KOPT-K1 (cell line): ENCODE measurements around the gene ARMC9.

ENCODE experiments used
- H3K27ac ChIP-seq: fragments of 200-600 bp; sonication (generic); 2 replicates; pipeline ENCODE4 v1.5.1; 2016; ENCODE audit warnings: antibody characterized with exemption, mild to moderate bottlenecking, low read depth, low read length; ENCODE audit not compliant: poor library complexity, severe bottlenecking
- H3K36me3 ChIP-seq: fragments of 200-600 bp; sonication (generic); 2 replicates; pipeline ENCODE4 v1.5.1; 2017; ENCODE audit warnings: antibody characterized with exemption, mild to moderate bottlenecking, low read length, moderate library complexity; ENCODE audit not compliant: insufficient read depth
- H3K9me3 ChIP-seq: fragments of 200-600 bp; sonication (generic); 2 replicates; pipeline ENCODE4 v1.5.1; 2017; ENCODE audit warnings: antibody characterized with exemption, low read length, mild to moderate bottlenecking; ENCODE audit not compliant: insufficient read depth, poor library complexity, severe bottlenecking

ARMC9 gene

GRCh38 chr2:231210782-231211181 lies 12.4 kb downstream of the ARMC9 start:
- no peaks in the 10 kb centered on the region for H3K36me3 ChIP-seq
- no peak overlapping the region for H3K27ac ChIP-seq
- H3K9me3 ChIP-seq = no peaks in the 10 kb centered on the region

- Histone ChIP-seq H3K27ac (no peak overlapping the region), H3K9me3 (no peaks in the 10 kb centered on the region), H3K36me3 (no peaks in the 10 kb centered on the region)
Observed at GRCh38 chr2:231211486-231211885, 13.1 kb downstream of the ARMC9 start.

DNA sequence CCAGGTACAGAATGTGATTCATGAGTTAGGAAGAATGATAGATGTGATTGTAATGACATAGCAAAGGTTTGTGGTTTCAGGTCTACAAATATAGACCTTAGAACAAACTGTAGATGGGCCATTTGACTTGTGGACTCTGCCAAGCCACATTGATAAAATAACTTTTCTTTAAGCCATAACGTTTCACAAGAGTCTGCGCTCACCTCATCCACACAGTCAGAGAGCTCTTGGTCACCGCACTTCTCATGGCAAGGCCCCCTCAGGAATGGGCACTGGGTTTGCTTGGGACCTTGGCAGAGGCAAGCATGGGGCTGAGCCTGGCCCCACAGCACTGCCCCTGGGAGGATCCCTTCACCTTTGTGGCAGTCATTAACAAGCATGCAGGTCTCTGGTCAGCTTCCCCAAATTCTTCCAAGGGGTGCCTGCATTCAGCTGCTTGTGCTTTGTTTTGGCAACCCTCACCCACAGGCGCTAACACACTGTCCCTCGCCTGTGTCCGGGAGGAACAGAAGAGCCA lies 14.0 kb downstream of the ARMC9 start:
- Histone ChIP-seq H3K27ac (no peak overlapping the region), H3K36me3 (no peaks in the 10 kb centered on the region), H3K9me3 (no peaks in the 10 kb centered on the region)

GRCh38 chr2:231213931-231214642 lies 15.7 kb downstream of the ARMC9 start:
- H3K27ac ChIP-seq = no peak overlapping the region
- H3K36me3 ChIP-seq = no peaks in the 10 kb centered on the region
- no peaks in the 10 kb centered on the region for H3K9me3 ChIP-seq

GRCh38 chr2:231218366-231218765 lies 19.9 kb downstream of the ARMC9 start:
- Histone ChIP-seq H3K27ac (no peak overlapping the region), H3K36me3 (no peaks in the 10 kb centered on the region), H3K9me3 (no peaks in the 10 kb centered on the region)

GRCh38 chr2:231219289-231219688 lies 20.9 kb downstream of the ARMC9 start:
- Histone ChIP-seq H3K27ac (no peak overlapping the region), H3K9me3 (no peaks in the 10 kb centered on the region), H3K36me3 (no peaks in the 10 kb centered on the region)

DNA sequence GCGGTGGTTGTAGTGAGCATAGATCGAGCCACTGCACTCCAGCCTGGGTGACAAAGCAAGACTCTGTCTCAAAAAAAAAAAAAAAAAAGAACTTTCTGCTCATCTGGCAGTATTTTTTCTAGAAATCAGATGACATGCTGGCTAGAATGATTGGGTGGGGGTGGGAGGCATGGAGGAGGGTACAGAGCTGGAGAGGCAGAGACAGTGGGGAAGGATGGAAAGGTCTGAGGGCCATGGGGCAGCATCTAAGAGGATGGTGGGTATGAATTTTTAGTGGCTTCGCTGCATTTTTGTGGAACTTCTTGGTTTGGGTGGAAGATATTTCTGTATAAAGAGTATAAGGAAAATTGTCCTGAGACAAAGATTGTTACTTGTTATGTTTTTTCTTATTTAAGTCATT lies 23.3 kb downstream of the ARMC9 start:
- H3K36me3 ChIP-seq = no peaks in the 10 kb centered on the region
- H3K9me3 ChIP-seq = no peaks in the 10 kb centered on the region
- H3K27ac ChIP-seq = no peak overlapping the region

- Histone ChIP-seq H3K36me3 (no peaks in the 10 kb centered on the region), H3K27ac (no peak overlapping the region), H3K9me3 (no peaks in the 10 kb centered on the region)
Observed at GRCh38 chr2:231222318-231223000, 24.0 kb downstream of the ARMC9 start.

DNA sequence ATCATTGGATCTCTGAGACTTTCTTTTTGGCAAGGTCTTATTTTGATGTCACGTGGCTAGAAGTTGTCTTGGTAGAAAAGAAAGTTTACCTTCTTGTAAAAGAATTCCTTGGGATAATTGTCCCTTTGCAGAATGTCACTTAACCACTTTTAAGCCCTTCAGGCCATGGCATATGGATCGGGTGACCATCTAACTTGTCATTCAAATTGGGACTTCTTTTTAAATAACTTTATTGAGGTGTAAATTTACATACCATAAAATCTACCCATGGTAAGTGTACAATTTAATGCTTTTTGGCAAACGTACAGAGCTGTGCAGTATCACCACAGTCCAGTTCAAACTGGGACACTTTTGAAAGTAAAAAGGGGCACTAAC lies 24.6 kb downstream of the ARMC9 start:
- Histone ChIP-seq H3K27ac (no peak overlapping the region), H3K9me3 (no peaks in the 10 kb centered on the region), H3K36me3 (no peaks in the 10 kb centered on the region)

GRCh38 chr2:231223458-231223976 lies 25.1 kb downstream of the ARMC9 start:
- Histone ChIP-seq H3K36me3 (no peaks in the 10 kb centered on the region), H3K9me3 (no peaks in the 10 kb centered on the region), H3K27ac (no peak overlapping the region)

- Histone ChIP-seq H3K36me3 (no peaks in the 10 kb centered on the region), H3K27ac (peak overlapping the region; percentile 39), H3K9me3 (no peaks in the 10 kb centered on the region)
Observed at GRCh38 chr2:231227310-231228162, 29.1 kb downstream of the ARMC9 start.

GRCh38 chr2:231228223-231228622 lies 29.8 kb downstream of the ARMC9 start:
- peak overlapping the region; percentile 39 for H3K27ac ChIP-seq
- no peaks in the 10 kb centered on the region for H3K9me3 ChIP-seq
- no peaks in the 10 kb centered on the region for H3K36me3 ChIP-seq

DNA sequence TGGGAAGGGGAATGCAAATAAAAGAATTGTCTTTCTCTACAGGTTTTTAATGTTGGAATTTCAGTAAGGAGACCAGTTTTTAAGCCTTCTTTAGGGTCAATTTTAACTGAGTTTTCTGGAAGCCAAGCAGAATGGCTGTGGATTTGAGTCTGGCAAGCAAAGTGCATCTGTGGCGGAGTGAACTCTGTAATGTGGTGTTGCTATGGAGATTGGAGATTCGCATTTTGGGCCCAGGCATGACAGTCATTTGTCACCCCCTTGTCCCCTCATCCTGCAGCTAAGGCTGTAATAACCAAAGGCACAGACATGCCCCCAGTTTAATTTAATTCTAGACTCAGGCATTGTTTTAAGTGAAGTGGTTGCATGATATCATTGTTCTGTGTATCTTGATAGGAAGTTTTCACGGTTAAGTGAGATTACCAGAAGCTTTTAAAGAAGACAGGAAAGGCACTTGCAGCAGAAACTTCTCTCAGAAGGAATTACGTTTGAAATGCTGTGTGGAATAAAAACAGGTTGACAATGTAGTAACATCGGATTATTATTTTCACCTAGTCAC lies 30.6 kb downstream of the ARMC9 start:
- H3K27ac ChIP-seq = peak overlapping the region; percentile 39
- no peaks in the 10 kb centered on the region for H3K36me3 ChIP-seq
- H3K9me3 ChIP-seq = no peaks in the 10 kb centered on the region

DNA sequence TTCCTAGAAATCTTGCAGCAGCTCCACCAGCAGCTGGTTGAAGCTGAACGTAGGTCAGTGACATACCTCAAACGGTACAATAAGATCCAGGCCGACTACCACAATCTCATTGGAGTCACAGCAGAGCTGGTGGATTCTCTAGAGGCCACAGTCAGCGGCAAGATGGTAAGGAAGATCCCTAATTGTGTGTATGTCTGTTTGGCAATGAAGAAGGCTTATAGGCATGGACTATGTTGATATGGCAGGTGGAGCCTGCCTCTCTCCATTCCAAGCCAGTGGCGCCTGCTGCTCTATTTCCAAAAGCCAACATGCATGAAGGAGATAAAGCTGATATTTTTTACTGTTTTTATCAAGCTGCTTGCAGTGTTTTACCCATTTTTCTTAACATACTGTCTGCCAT lies 36.8 kb downstream of the ARMC9 start:
- H3K27ac ChIP-seq = no peak overlapping the region
- no peaks in the 10 kb centered on the region for H3K9me3 ChIP-seq
- no peaks in the 10 kb centered on the region for H3K36me3 ChIP-seq

GRCh38 chr2:231238689-231239088 lies 40.3 kb downstream of the ARMC9 start:
- Histone ChIP-seq H3K36me3 (no peaks in the 10 kb centered on the region), H3K9me3 (no peaks in the 10 kb centered on the region), H3K27ac (no peak overlapping the region)
